ENCODE measurements around the gene PKN1.
"Not testable (repeated sequence)": the region's sequence is repeated elsewhere in the genome, so short reads cannot be mapped to it uniquely, and the experiment has no call there.

Gene PKN1

GRCh38 chr19:14432791-14433553 is at the start of gene PKN1:
PKN1 (plus strand) TSS chr19:14433306; CDS start chr19:14433522, 216 bp downstream.
- peak; percentile 36 for DNase-seq (ENCODE audit: low spot score)

DNA sequence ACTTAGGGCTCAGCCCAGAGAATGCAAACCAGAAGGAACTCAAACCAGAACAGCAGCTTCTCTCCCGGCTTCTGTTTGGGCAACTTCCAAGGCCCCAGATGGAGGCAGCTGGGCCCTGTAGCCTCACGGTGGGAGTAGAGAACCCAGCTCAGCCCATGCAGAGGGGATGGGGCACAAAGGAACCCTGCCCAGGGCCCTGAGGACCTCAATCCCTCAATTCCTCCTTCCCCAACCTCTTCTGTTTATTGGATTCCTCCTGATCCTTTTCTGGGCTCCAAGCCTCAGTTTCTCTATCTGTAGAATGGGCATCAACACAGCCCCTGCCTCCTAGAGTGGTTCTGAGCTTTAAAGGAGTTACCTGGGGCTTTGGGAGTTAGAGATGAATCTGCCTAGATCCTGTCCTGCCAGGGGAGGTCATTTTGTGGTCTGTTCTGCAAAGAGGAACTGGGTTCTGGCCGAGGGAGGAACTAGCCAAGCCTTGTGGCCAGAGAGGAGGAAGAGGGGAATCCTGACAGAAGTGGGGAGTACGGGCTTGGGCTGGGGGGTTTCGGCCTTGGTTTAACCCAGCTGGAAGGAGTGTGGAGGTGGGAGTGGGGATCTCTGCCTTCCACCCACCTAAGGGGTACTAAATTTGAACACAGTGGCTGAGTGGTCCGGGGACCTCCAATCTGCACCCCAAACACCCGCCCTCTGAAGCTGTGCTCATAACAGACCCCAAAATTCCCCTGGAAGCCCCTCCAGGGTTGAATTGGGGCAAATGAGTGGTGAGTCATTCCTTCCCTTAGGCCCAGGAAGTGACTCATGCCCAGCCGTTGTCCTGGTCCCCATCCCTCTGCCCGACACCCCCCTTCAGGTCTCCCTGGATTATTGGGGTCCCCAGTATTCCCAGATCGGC is 49.2 kb upstream of the PKN1 start:
- peak; percentile 48 for DNase-seq (ENCODE audit: low spot score)

- no peak for DNase-seq (ENCODE audit: low spot score)
Measured at GRCh38 chr19:14385492-14385891, 47.6 kb upstream of the PKN1 start.

DNA sequence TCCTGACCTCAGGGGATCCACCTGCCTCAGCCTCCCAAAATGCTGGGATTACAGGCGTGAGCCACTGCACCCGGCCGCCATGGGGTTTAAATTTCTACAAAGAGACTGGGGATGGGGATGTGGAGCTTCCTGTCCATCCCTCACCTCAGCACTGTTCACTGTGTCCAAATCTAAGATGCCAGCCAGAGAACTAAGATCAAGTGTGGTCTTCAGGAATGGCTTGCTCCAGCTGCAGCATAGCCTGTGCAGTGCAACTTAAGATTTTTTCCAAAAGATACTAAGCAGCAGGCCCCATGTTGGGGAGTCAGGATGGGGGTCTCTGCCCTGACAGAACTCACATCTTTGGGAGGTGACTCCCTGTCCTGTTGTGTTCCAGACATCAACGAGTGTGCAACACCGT is 42.6 kb upstream of the PKN1 start:
- no peak for DNase-seq (ENCODE audit: low spot score)

DNA sequence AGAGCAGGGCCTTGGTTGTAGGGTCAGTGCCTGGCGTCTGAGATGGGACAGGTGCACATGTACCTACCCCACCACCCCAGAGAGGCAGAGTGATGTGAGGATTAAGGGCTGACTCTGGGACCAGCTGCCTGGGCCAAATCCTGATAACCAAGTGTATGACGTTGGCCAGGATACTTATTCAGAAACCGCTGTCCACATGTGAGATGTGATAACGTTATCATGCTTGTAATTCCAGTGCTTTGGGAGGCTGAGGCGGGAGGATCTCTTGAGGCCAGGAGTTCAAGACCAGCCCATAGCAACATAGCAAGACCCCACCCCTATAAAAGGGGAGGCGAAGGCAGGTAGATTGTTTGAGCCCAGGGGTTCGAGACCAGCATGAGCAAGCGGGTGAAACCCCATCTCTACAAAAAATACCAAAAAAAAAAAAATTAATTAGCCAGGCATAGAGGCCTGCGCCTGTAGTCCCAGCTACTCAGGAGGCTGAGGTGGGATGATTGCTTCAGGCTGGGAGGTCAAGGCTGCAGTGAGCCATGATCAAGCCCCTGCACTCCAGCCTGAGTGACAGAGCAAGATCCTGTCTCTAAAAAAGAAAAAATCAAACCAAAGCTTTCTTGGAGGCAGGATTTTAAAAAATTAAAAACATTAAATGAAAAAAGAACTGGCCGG is 41.8 kb upstream of the PKN1 start:
- DNase-seq (ENCODE audit: low spot score) = no peak

- no peak for DNase-seq (ENCODE audit: low spot score)
Measured at GRCh38 chr19:14393329-14393728, 39.8 kb upstream of the PKN1 start.

DNA sequence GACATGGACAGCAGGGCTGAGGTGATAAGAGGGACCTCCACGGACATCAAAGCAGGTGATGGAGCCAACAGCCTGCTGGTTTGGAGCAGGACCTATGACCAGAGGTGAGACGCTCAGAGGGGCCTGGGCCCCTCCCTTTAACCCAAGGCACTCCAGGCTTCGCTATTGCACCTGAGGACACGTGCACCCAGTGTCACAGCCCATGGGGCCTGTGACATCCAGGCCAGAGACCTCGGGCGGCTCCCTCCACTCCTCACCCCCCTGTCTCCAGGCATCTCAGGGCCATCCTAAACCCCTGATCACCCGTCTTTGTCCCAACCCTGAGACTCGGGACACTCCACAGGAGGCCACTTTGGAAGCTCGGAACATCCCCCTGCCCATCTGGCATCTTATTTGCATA is 38.9 kb upstream of the PKN1 start:
- DNase-seq (ENCODE audit: low spot score) = no peak

- no peak for DNase-seq (ENCODE audit: low spot score)
Measured at GRCh38 chr19:14395262-14395661, 37.8 kb upstream of the PKN1 start.

DNA sequence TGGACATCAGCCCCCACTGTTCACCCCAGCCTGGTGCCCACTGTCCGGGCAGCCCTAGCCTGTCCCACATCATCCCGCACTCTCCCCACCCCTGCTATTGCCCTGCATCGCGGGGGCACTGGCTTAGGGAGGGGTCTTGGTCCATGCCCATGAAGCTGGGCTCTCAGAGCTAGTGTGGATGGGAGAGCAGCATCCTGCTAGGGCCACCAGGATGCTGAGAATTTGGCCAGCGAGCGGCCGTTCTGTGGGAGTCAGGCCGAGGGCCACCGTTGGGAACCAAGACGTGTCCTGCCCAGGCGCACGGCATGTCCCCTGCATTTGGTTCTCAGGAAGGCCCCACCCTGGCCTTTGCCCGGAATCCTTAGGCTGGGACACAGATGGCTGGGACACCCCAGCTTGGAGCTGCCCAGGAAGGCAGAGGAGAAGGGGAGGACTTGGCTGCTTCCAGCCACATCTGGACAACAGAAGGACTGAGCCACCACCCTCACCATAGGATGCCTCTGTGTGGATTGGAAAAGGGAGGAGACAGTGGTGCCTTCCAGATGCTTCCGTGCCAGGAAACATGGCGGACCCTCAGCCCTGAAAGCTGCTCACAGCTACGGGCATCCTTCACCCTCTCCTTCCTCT is 37.3 kb upstream of the PKN1 start:
- no peak for DNase-seq (ENCODE audit: low spot score)

GRCh38 chr19:14396730-14397129 is 36.4 kb upstream of the PKN1 start:
- not testable (repeated sequence) for DNase-seq (ENCODE audit: low spot score)

- not testable (repeated sequence) for DNase-seq (ENCODE audit: low spot score)
Measured at GRCh38 chr19:14397168-14397567, 35.9 kb upstream of the PKN1 start.

DNA sequence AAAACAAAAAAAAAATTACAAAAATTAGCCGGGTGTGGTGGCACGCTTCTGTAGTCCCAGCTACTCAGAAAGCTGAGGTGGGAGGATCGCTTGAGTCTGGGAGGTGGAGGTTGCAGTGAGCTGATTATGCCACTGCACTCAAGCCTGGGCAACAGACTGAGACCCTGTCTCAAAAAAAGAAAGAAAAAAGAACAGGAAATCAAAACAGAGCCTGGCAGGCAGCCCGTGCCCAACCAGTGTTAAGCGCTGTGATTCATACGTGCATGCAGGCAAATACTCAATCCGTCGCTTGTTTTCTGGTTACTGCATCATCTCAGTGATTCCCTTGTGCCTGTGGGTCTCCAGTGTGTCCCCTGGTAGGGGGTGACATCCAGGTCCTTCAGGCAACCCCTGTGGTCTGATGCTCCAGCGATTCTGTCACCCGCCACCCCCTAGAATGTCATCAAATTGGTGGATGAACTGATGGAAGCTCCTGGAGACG is 32.1 kb upstream of the PKN1 start:
- DNase-seq (ENCODE audit: low spot score) = no peak

DNA sequence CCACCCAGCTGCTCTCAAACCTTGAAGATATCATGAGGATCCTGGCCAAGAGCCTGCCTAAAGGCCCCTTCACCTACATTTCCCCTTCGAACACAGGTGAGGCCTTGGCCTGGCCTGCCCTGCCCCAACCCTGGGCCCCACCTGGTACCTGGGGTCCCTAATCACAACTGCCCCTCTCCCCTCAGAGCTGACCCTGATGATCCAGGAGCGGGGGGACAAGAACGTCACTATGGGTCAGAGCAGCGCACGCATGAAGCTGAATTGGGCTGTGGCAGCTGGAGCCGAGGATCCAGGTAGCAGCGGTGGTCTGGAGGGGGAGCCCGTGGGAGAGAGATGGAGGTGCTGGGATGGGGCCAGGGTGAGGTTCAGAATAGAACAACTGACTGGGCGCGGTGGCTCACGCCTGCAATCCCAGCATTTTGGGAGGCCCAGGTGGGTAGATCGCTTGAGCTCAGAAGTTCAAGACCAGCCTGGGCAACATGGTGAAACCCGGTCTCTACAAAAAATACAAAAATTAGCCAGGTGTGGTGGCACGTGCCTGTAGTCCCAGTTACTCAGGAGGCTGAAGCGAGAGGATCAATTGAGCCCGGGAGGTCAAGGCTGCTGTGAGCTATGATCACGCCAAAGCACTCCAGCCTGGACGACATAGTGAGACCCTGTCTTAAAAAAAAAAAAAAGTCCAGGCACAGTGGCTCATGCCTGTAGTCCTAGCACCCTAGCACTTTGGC is 31.5 kb upstream of the PKN1 start:
- DNase-seq (ENCODE audit: low spot score) = no peak

GRCh38 chr19:14402332-14403144 is 30.6 kb upstream of the PKN1 start:
- no peak for DNase-seq (ENCODE audit: low spot score)

DNA sequence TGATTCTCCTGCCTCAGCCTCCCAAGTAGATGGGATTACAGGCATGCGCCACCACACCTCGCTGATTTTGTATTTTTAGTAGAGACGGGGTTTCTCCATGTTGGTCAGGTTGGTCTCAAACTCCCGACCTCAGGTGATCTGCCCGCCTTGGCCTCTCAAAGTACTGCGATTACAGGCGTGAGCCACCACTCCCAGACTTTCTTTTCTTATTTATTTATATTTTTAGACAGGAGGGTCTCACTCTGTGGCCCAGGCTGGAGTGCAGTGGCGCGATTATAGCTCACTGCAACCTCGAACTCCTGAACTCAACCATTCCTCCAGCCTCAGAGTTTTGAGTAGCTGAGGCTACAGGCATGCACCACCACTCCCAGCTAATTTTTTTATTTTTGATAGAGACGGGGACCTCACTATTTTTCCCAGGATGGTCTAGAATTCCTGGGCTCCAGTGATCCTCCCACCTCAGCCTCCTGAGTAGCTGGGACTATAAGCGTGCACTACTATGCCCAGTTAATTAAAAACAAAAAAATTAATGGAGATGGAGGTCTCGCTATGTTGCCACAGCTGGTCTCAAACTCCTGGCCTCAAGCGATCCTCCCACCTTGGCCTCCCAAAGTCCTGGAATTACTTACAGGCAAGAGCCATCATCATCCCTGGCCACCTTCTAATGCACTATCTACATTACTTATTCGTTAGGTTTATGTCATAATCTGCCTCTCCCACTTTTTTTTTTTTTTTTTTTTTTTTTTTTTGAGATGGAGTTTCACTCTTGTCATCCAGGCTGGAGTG is 29.8 kb upstream of the PKN1 start:
- not testable (repeated sequence) for DNase-seq (ENCODE audit: low spot score)

DNA sequence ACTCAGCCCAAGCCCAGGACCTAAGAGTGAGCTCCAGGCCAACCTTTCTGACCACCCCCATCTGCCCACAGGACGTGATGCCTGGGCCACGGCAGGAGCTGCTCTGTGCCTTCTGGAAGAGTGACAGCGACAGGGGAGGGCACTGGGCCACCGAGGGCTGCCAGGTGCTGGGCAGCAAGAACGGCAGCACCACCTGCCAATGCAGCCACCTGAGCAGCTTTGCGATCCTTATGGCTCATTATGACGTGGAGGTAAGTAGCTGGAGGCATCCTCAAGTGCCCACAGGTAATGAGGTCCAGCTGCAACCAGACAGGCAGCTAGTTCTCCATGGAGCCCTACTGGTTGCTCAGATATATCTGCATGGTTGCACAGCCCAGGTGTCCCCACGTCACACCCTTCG is 28.8 kb upstream of the PKN1 start:
- no peak for DNase-seq (ENCODE audit: low spot score)

DNA sequence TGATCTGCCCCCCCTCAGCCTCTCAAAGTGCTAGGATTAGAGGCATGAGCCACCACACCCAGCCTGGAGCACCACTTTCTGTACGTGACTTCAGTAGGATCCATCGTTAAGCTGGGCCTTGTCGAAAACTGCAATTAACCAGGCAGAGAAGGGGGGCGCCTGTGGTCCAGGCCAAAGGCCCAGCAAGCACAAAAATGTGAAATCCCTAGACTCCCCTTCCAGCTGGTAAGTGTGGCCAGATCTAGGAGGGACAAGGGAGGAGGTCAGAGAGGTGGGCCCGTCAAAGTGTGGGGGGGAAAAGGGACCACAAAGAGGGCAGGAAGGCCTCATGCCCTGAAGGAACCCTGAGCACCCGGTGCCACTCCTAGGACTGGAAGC is 27.7 kb upstream of the PKN1 start:
- DNase-seq (ENCODE audit: low spot score) = no peak

DNA sequence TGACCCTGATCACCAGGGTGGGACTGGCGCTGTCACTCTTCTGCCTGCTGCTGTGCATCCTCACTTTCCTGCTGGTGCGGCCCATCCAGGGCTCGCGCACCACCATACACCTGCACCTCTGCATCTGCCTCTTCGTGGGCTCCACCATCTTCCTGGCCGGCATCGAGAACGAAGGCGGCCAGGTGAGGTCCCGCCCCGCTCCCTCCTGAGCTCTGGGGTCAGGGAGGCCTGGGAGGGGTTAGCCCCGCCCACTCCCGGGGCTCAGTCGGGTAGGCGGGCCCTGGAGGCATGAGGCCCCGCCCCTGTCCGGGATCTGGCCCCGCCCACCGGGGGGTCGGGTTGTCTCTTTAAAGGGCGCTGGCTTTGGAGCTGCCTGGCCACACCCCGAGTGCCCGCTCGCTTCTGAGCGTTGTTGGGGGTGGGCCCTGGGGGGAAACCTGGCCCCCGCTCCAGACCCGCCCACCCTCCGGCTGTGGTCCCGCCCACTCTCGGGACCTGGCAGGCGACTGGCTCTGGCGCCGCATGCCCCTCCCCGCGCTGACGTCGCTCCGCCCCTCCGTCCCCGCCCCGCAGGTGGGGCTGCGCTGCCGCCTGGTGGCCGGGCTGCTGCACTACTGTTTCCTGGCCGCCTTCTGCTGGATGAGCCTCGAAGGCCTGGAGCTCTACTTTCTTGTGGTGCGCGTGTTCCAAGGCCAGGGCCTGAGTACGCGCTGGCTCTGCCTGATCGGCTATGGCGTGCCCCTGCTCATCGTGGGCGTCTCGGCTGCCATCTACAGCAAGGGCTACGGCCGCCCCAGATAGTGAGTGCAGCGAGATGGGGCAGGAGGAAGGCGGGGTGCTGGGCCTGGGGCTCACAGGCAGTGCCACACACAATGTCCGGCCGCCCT is 27.1 kb upstream of the PKN1 start:
- DNase-seq (ENCODE audit: low spot score) = peak; percentile 67

All from SW480 (cell line).